GM18868 (cell line): ENCODE measurements around the gene CSNK1G2.

ENCODE experiments used
- ATAC-seq: cut with Tn5 transposase; IDR thresholded peaks from one replicate; pipeline ENCODE4 v1.9.1; 2021; ENCODE audit warnings: mild to moderate bottlenecking, moderate library complexity; ENCODE audit not compliant: unreplicated experiment

Gene CSNK1G2

DNA sequence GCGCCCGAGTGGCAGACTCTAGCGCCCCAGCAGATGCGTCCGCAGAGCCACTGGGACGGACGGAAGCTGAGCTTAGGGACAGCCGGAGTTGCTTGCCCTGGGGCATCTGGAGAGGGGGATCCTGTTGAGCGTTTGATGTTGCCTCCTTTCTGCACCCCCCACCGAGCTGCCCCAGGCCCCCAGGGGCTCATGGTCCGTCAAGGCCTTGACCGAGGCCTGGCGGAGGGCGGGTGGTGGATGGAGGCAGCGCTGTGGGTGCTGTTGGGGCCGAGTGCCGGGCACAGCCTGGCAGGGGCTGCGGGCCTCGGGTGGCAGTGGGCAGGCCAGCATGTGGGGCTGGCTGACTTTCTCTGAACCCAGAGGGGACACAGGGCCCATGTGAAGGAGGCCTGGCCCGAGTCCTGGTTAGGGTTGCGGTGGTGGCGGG is 2.7 kb downstream of the CSNK1G2 start:
- ATAC-seq, result no peak

- no peak for ATAC-seq
Measured at GRCh38 chr19:1944088-1944915, 3.3 kb downstream of the CSNK1G2 start.

DNA sequence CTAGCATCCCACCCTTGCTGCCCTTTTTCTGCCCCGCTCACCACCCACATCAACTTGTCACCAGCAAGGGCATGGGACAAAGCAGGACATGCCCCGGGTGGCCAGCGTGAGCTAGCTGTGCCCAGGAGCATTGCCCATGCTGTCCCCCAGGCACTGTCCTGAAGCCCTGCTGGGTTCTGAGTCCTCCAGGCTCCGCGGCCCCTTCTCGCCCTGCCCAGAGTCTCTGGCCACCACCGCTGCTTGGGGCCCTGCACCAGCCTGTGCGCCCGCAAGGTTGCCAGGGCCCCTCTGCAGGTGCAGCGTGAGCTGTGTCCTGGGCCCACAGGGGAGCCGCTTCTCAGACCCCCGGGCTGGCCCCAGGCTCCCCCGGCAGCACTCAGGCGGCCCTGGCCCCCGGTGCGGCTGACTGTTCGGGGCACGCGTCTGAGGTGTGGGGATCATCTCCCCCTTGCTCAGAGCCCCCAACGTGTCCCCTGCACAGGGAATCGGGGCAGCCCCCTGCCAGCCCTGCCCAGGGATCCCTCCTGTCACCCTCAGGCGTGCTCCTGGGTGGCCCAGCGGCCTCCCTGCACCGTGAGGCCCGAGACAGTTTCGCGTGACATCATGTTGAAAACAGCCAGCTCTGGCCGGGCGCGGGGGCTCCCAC is 4.1 kb downstream of the CSNK1G2 start:
- ATAC-seq, result no peak

GRCh38 chr19:1945899-1946298 is 4.9 kb downstream of the CSNK1G2 start:
- ATAC-seq, result no peak

GRCh38 chr19:1947651-1948209 is 6.8 kb downstream of the CSNK1G2 start:
- ATAC-seq, result no peak

DNA sequence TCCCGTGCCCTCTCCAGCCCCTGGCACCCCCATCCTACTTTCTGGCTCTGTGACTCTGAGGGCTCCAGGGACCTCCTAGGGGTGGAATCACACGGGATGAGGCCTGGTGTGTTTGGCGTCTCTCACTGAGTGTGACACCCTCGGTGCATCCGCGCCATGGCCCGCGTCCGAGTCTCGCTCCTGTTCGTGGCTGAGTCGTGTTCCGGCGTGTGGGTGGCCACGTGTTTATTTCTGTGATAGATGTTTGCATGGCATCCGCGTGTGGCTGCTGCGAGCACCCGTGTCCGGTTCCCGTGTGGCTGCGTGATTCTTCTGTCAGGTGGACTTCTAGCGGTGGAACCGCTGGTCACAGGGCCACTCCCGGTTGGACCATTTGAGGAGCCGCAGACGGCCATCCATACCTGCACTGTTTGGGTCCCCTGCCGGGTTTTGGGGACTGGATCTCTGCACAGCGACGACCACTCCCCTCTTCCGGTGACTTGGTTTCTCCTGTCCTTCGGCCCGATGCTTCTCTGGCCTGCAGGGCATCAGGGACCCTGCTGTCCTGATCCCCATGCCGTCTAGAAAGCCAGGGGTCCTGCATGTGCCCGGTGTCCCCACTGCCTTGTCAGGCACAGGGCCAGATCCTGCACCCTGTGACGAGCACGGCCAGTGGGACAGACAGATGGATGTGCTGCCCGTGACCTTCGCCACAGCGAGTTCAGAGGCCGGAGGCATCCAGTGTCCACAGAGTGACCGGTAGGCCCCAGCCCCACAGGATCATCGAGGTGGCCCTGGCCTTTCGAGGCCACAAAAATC is 8.5 kb downstream of the CSNK1G2 start:
- ATAC-seq, result no peak

GRCh38 chr19:1950640-1951039 is 9.7 kb downstream of the CSNK1G2 start:
- ATAC-seq, result no peak

DNA sequence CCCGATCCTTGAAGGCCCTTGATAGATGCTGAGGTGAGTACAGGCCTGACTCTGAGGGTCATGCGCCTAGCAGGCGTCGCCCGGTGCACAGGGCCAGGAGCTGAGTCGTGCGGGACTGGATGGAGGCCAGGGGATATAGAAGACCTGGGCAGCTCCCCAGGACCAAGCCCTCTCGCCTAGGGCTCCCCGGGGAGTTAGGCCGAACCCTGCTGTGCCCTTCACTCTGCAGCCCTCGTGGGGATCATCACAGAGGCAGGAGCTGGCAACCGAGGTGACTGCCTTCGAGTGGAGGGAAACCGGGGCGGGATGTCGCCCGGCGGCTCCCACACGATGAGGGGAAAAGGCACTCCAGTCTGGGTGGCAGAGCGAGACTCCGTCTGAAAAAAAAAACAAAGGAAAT is 11.7 kb downstream of the CSNK1G2 start:
- ATAC-seq, result no peak

DNA sequence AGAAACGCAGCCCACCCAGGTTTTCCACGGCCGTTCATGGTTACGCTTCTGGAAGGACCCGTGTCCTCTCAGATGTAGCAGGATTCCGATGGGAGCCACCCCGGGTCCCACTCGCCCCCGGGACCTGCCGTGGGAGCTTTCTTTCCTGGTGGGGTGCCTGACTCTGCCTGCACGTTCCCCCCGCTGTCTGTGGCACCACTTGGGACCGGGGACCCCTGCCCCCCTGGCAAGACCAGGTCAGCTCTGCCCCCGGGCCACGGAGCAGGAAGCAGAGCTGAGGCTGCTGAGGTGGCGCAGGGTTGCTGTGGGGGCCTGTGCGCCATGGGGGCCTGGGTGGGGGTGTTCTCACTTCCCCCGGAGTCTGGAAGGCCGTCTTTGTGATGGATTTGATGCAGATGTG is 12.1 kb downstream of the CSNK1G2 start:
- no peak for ATAC-seq

GRCh38 chr19:1953441-1954094 is 12.6 kb downstream of the CSNK1G2 start:
- no peak for ATAC-seq

- no peak for ATAC-seq
Measured at GRCh38 chr19:1954532-1954933, 13.6 kb downstream of the CSNK1G2 start.

DNA sequence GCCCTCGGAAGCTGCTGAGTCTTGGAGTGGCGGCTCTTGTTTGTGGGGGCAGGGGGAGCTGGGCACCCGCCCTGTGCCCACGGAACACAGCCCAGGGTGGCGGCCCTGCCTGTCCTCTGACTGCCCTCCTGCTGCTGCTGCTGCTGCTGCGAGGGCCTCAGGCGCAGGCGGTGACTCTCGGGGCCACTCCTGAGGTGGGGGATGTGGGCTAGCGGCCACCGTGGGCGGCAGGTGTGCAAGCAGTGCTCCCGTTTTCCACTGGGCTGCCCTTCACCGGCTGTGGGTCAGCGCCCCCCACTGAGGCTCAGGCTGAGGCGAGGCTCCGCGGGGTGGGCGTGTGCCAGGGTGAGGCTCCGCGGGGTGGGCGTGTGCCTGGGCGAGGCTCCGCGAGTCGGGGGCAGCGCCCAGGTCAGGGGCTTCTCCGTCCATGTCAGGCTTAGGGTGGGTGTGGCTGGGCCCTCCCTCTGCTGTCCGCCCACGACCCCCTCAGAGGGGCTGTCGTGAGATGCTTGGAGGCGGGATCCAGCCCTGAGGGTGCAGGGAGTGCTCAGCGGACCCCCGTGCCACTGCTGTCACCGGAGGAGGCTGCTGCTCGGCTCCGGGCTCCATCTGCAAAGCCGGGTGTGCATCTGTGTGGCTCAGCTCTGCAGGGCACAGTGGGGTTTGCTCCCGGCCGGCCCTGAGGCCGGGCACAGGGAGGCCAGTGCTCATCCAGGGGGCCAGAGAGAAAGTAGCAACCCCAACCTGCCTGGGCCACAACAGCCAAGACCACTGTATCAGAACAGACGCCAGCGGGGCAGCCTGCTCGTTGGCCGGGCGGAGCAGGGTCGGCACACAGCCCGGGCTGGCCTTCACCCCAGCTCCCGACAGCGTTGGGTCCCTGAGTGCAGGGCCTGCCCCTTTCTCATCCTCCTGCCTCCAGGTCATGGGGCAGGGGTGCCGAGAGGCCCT is 14.5 kb downstream of the CSNK1G2 start:
- no peak for ATAC-seq

DNA sequence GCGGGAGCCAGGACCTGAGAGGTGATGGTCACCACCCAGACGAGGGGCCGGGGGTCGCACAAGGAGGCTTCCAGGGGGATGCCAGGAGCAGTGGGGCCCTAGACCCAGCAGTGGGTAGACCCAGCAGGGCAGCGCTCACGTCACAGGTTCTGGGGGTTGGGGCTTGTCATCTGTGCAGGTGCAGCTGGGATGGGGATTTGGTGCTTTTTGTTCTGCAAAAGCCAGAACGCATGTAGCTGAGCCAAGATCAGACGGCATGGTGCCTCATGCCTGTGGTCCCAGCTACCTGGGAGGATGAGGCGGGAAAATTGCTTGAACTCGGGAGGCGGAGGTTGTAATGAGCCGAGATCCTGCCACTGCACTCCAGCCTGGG is 15.1 kb downstream of the CSNK1G2 start:
- no peak for ATAC-seq

DNA sequence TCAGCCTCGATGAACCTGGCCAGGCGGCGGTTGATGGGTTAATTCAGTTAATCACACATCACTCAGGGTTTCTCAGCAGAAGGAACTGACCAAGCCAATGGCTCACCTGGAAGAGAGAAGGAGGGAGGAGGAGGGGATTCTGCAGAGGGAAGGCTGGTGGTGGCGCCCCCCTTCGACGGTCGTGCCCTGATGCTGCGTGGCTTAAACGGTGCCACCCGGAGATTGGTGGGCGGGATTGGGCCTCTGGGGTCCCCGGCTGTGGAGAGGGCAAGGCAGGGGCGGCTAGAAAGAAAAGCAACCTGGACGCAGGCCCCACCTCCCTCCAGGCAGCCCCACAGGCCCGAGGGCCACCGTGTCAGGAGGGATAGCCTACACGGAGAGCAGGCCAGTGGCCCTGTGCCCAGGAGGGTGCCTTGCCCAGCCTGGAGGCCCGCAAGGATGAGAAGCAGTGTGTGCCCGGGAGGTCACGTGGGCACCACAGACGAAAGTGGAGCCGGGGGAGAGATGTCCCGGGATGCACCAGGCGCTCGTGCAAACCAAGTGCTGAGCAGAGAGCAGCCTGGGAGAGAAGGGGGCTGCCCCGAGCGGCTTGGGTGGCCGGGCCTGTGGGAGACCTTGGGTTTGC is 16.0 kb downstream of the CSNK1G2 start:
- no peak for ATAC-seq

GRCh38 chr19:1957562-1958248 is 16.7 kb downstream of the CSNK1G2 start:
- ATAC-seq, result no peak

DNA sequence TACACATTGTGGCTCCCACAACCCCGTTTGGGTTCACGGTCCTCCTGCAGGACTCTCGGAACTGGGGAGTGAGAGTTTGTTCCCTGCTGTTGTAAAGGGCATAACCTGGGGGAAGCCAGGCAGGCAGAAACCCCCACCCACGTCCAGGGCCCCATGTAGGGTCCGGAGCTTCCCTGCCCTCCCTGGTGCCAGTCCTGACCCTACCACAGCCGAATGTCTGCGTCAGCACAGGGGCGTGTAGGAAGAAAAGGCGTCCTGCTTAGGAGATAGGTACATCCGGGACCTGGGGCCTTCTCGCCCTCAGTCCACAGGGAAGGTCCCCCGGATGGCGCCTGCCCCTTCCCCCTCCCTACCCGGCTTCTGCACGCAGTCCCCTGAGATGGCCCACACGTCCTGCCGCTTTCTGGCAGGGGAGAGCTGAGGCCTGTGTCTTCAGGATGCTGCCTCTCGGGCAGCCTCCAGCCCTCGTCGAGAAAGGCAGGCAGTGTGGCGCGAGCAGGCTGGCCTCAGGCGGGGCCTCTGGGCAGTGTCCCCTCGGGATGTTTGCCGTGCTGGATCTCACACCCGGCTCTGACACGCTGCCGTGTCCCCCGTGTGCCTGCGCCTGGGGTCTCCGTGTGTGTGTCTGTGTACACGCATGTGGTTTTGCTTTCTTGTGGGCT is 19.1 kb downstream of the CSNK1G2 start:
- no peak for ATAC-seq

DNA sequence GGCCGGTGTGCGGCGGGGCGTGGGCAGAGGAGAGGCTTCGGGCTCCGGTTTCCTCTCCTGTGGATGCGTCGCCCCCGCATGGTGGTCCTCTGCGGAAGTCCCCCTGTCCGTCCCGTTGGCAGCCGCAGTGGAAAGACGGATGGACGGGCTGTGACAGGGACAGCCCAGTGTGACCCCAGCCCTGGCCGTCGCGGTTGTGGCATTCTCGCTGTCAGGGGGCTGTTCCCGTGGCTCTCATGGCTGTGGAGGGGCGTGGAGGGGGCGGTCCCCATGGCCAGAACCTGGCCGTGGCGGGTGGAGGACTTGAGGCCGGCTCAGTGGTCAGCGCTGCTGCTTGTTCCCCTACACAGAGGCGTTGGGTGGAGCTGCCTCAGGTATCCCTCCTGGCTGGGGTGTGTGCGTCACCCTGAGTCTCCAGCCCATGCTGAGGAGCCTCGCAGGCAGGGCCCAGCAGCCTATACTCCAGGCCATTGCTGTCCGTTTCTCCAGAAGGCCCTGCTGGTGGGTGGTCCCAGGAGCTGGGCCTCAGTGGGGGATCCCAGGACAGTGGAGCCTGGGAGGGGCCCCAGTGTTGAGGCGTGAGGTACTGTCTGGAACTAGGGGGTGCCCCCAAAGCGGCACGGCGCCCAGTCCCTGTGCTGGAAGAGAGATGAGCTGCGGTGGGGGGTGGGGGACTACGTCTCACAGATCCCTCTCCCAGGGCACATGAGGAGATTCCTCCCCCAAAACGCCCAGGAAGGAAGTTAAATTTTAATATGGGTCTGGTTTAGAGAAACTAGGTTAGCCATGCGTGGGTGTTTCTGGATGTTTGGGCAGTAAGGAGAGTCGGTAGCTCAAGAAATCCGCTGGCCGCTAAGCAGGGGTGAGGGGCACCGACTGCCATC is 20.3 kb downstream of the CSNK1G2 start:
- no peak for ATAC-seq
